HG02885 (cell line): ENCODE measurements around the gene AQP3.
"Not testable (repeated sequence)": the region's sequence is repeated elsewhere in the genome, so short reads cannot be mapped to it uniquely, and the experiment has no call there.

ENCODE experiments used
- ATAC-seq: cut with Tn5 transposase; IDR thresholded peaks from one replicate; pipeline ENCODE4 v1.9.1; 2021; ENCODE audit warnings: mild to moderate bottlenecking; ENCODE audit not compliant: unreplicated experiment, poor library complexity

Gene AQP3

GRCh38 chr9:33419708-33420303 lies 27.6 kb downstream of the AQP3 start:
- ATAC-seq = no peak

- no peak for ATAC-seq
Measured at GRCh38 chr9:33418090-33418489, 29.3 kb downstream of the AQP3 start.

- no peak for ATAC-seq
Measured at GRCh38 chr9:33416996-33417395, 30.4 kb downstream of the AQP3 start.

GRCh38 chr9:33415501-33416038 lies 31.8 kb downstream of the AQP3 start:
- ATAC-seq = peak; percentile 82

GRCh38 chr9:33414889-33415500 lies 32.4 kb downstream of the AQP3 start:
- ATAC-seq = no peak

GRCh38 chr9:33414268-33414667 lies 33.1 kb downstream of the AQP3 start:
- ATAC-seq = no peak

GRCh38 chr9:33408087-33408486 lies 39.3 kb downstream of the AQP3 start:
- ATAC-seq = no peak

GRCh38 chr9:33407061-33407460 lies 40.3 kb downstream of the AQP3 start:
- ATAC-seq = no peak

- ATAC-seq = no peak
Measured at GRCh38 chr9:33404788-33405362, 42.5 kb downstream of the AQP3 start.

GRCh38 chr9:33403941-33404787 lies 43.2 kb downstream of the AQP3 start:
- no peak for ATAC-seq

GRCh38 chr9:33402371-33402770 lies 45.0 kb downstream of the AQP3 start, which contains the start of gene AQP7:
Gene AQP7 (minus strand): TSS chr9:33402568. CDS start chr9:33401262, 1,306 bp downstream.
- ATAC-seq = not testable (repeated sequence)

GRCh38 chr9:33401809-33402208 lies 45.6 kb downstream of the AQP3 start:
- not testable (repeated sequence) for ATAC-seq

GRCh38 chr9:33399047-33399446 lies 48.3 kb downstream of the AQP3 start:
- not testable (repeated sequence) for ATAC-seq

GRCh38 chr9:33397801-33398200 lies 49.6 kb downstream of the AQP3 start:
- ATAC-seq = not testable (repeated sequence)

- ATAC-seq = not testable (repeated sequence)
Measured at GRCh38 chr9:33395159-33395879, 52.1 kb downstream of the AQP3 start.

GRCh38 chr9:33393986-33394385 lies 53.4 kb downstream of the AQP3 start:
- not testable (repeated sequence) for ATAC-seq

GRCh38 chr9:33393581-33393980 lies 53.8 kb downstream of the AQP3 start:
- ATAC-seq = no peak

GRCh38 chr9:33392591-33393021 lies 54.8 kb downstream of the AQP3 start:
- ATAC-seq = not testable (repeated sequence)
